Activated naive CD8-positive, alpha-beta T cell treated with anti-CD3 and anti-CD28 coated beads, Interleukin-2, amount 10 ng/mL, durations not matched to agents 7 days and 5 days (primary cell): ENCODE measurements around the gene PHLDB2. TPM values are rescaled to one million over a fixed set of nuclear protein-coding genes. Genes with fewer than 3 reads are reported as not detected.
A peak's percentile ranks its signal among the peaks of the same experiment; 100 is the strongest.

Source experiments
- ATAC-seq: fragments of 150-1000 bp; cut with Tn5 transposase; one replicate; pipeline ENCODE4 v1.10.0; 2021; ENCODE audit warnings: low read depth, moderate library complexity
- POLR2A ChIA-PET: fragments of 350-600 bp; sonication (Branson Sonifier 250); formaldehyde crosslinking; loops from one replicate; lab custom pipeline; 2021; ENCODE audit warnings: antibody characterized with exemption; lab: Charles Lee
- DNase-seq: peaks from one replicate; pipeline ENCODE4 v3.0.0; 2021
- H3K27ac Mint-ChIP-seq: one replicate; pipeline ENCODE4 v1.8.0; 2022; ENCODE audit warnings: mild to moderate bottlenecking, mixed read lengths
- H3K27me3 Mint-ChIP-seq: one replicate; pipeline ENCODE4 v1.8.0; 2022; ENCODE audit warnings: mild to moderate bottlenecking, moderate library complexity, mixed read lengths
- H3K36me3 Mint-ChIP-seq: one replicate; pipeline ENCODE4 v1.8.0; 2021; ENCODE audit warnings: mild to moderate bottlenecking, mixed read lengths
- H3K4me1 Mint-ChIP-seq: one replicate; pipeline ENCODE4 v1.8.0; 2021; ENCODE audit warnings: mixed read lengths
- H3K4me3 Mint-ChIP-seq: one replicate; pipeline ENCODE4 v1.8.0; 2022; ENCODE audit warnings: mild to moderate bottlenecking, moderate library complexity, mixed read lengths
- H3K9me3 Mint-ChIP-seq: one replicate; pipeline ENCODE4 v1.8.0; 2021; ENCODE audit warnings: mixed read lengths
- total RNA-seq, 2 experiments: library from RNA; stranded (reverse); gene quantifications; one replicate each; pipeline ENCODE4 v1.2.3, GENCODE V29; 2021

The PHLDB2 gene
- total RNA-seq, 2 experiments from 2014 or later, result 5.1 TPM

DNA sequence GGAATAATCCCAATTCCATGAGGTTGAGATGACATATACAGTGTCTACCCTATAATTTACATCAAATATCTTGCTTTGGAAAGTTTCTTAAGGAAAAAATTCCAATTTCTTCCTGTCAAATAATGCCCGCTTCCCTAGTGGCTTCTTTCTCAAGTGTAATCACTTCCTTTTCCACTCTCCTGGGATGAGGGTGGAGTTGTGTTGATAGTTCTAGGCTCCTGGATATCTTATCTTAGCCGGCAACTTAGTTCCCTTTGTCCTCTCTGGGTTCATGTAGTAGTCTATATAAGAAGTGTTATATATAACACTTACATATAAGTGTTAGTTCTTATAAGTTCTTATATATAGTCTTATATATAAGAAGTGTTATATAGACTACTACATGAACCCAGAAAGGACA, 150.6 kb downstream of the PHLDB2 start:
- POLR2A ChIA-PET, result no interaction called here
- H3K27me3 Mint-ChIP-seq, result no peaks in the 10 kb centered on the region
- H3K36me3 Mint-ChIP-seq, result no peaks in the 10 kb centered on the region
- H3K4me3 Mint-ChIP-seq, result no peak overlapping the region
- H3K27ac Mint-ChIP-seq, result no peak overlapping the region
- H3K4me1 Mint-ChIP-seq, result peaks cover 3% of the 10 kb centered on the region
- ATAC-seq (no peak), DNase-seq (no peak)
- H3K9me3 Mint-ChIP-seq, result no peaks in the 10 kb centered on the region

DNA sequence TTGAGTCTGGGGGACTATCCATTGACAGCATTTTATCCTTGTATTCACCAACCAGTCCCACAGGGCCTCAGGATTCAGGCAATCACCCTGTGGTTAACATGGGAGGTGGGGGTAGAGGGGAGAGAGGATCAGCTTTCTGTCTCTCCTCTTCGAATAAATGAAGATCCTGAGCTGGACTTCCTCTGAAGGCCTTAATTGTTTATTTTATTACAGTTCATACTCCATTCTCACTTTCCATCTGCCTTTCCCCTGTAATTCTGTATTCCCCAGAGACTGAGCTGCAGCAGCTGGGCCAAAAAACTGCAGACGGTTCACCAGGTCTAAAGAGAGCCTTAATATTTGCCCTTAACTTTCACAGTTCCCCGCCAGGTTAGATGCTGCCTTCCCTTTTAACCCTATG, 151.6 kb downstream of the PHLDB2 start:
- Mint-ChIP-seq H3K9me3 (no peaks in the 10 kb centered on the region), H3K36me3 (no peaks in the 10 kb centered on the region), H3K27me3 (no peaks in the 10 kb centered on the region), H3K4me1 (peaks cover 1% of the 10 kb centered on the region), H3K27ac (no peak overlapping the region), H3K4me3 (no peak overlapping the region)
- ATAC-seq (no peak), DNase-seq (no peak)
- POLR2A ChIA-PET, result no interaction called here

DNA sequence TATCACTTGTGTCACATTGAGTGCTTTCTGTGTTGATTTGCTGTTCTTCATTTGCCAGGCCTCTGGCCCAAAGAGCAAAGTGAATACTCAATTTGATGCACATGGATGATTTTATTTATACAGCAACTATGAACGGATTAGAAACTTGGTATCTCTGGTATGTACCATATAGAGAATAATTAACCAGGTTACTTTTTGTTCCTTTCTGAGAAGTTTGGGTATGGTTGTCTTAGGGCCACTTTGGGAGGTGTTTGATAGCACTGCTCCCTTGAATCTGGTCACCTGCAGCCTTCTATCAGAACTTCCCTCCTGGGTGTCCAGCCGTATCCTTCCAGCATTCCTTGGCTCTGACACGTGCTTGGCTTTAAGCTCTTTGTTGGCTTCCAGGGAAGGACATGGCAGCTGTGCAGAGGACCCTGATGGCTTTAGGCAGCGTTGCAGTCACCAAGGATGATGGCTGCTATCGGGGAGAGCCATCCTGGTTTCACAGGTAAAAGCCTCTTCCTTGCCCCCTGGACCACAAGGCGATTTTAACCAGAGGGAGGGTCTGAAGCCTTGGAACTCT, 152.4 kb downstream of the PHLDB2 start:
- Mint-ChIP-seq H3K9me3 (no peaks in the 10 kb centered on the region), H3K27ac (no peak overlapping the region), H3K4me3 (no peak overlapping the region), H3K4me1 (peaks cover 1% of the 10 kb centered on the region), H3K36me3 (no peaks in the 10 kb centered on the region), H3K27me3 (no peaks in the 10 kb centered on the region)
- DNase-seq (no peak), ATAC-seq (no peak)
- POLR2A ChIA-PET, result no interaction called here

DNA sequence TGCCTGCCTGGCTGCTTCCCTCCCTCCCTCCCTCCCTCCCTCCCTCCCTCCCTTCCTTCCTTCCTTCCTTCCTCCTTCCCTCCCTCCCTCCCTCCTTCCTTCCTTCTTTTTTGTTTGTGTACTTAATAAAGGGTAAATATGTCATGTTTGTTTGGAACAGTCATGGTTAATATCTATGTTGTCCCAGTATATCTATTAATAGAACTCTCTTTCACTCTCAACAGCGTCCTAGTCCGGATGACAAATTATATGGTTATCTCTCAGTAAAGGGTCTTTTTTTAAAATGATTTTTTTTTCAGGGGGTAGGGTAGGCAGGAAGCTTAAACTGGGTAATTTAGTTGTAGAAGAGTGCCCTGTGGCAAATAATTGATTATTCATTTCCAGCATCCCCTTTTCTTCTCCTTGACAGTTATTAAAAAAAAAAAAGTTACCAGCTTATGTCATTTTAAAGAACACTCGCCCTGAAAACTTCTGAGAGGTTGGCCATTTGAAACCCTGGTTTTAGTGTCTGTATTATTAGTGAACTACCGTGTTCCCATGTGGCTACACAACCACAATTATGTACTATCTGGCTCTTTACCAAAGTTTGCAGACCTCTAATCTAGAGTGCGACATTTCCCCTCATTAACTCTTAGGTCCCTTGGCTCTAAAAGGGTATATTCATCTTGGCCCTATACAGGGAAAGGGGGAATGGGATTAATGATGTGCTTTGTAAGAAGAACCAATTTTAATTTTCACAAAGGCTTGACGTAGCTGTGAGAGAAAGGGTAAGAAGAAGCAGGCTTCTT, 153.3 kb downstream of the PHLDB2 start:
- Mint-ChIP-seq H3K27me3 (no peaks in the 10 kb centered on the region), H3K4me3 (no peak overlapping the region), H3K9me3 (no peaks in the 10 kb centered on the region), H3K4me1 (peaks cover 2% of the 10 kb centered on the region), H3K27ac (no peak overlapping the region), H3K36me3 (no peaks in the 10 kb centered on the region)
- POLR2A ChIA-PET, result no interaction called here
- DNase-seq, result no peak
- no peak for ATAC-seq

DNA sequence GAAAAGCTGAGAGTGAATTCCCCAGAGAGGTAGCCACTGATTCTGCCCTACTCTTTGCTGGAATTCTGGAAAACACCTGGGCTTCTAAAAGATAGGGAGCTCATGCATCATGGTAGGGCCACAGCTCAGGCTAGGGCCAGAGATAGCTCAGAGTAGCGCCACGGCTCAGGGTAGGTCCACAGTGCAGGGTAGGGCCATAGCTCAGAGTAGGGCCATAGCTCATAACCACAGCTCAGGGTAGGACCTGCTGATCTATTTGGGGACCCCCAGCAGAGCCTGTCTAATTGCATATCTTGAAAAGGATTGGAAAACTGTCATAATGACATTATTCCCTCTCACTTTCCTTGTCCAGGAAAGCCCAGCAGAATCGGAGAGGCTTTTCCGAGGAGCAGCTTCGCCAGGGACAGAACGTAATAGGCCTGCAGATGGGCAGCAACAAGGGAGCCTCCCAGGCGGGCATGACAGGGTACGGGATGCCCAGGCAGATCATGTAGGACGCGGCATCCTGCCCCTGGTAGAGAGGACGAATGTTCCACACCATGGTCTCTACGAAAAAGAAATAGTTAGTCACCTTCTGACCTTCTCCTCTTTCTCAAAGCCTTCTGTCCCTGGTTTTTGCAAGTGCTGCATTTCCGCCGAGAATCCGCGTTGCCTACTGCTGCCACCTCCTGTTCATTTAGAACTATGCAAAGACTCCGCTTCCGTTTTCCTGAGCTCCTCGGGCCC, 154.2 kb downstream of the PHLDB2 start:
- ATAC-seq (peak; percentile 74), DNase-seq (peak; percentile 52)
- no peaks in the 10 kb centered on the region for H3K9me3 Mint-ChIP-seq
- H3K4me3 Mint-ChIP-seq, result no peak overlapping the region
- POLR2A ChIA-PET, result interaction anchor here (1.0 kb wide), 1 partner anchor 24 kb away, joined by 3 read pairs; no protein-coding TSS in a partner anchor
- no peaks in the 10 kb centered on the region for H3K27me3 Mint-ChIP-seq
- peaks cover 3% of the 10 kb centered on the region for H3K4me1 Mint-ChIP-seq
- H3K36me3 Mint-ChIP-seq, result no peaks in the 10 kb centered on the region
- H3K27ac Mint-ChIP-seq, result no peak overlapping the region

DNA sequence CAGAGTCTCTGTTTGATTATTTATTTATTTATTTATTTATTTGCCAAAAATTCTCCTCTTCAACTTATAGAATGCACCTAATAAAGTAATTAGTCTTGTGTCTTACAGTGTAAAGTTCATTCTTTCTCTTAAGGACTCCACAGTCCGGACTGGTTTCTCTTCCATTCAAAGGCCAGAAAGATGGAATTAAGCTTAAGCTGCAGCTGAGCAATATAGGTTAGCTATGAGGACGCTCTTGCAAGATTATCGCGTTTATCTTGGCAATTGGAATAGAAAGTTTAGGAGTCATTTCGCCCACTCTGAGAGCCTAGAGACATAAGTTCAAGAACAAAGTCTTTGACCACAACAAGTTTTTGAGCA, 154.7 kb downstream of the PHLDB2 start:
- POLR2A ChIA-PET, result interaction anchor here (1.0 kb wide), 1 partner anchor 25 kb away, joined by 3 read pairs; no protein-coding TSS in a partner anchor

GRCh38 chr3:112017091-112017490, 158.0 kb downstream of the PHLDB2 start:
- no peak for ATAC-seq
- H3K9me3 Mint-ChIP-seq, result no peaks in the 10 kb centered on the region
- H3K36me3 Mint-ChIP-seq, result no peaks in the 10 kb centered on the region
- no peak overlapping the region for H3K27ac Mint-ChIP-seq
- no peak overlapping the region for H3K4me3 Mint-ChIP-seq
- H3K4me1 Mint-ChIP-seq, result peaks cover 3% of the 10 kb centered on the region
- no peaks in the 10 kb centered on the region for H3K27me3 Mint-ChIP-seq
- POLR2A ChIA-PET, result interaction anchor here (1.4 kb wide), 1 partner anchor 38 kb away, joined by 4 read pairs; the partner anchor contains the start of gene ABHD10
- DNase-seq, result no peak

More for the DNA sequence above, 154.7 kb downstream of the PHLDB2 start:
- Mint-ChIP-seq H3K27ac (no peak overlapping the region), H3K4me1 (peaks cover 3% of the 10 kb centered on the region), H3K36me3 (no peaks in the 10 kb centered on the region), H3K9me3 (no peaks in the 10 kb centered on the region), H3K27me3 (no peaks in the 10 kb centered on the region), H3K4me3 (no peak overlapping the region)
- no peak for DNase-seq
- ATAC-seq, result no peak

GRCh38 chr3:112018712-112019111, 159.6 kb downstream of the PHLDB2 start:
- Mint-ChIP-seq H3K9me3 (peaks cover 1% of the 10 kb centered on the region), H3K4me1 (peaks cover 1% of the 10 kb centered on the region), H3K27ac (no peak overlapping the region), H3K4me3 (no peak overlapping the region), H3K27me3 (no peaks in the 10 kb centered on the region), H3K36me3 (no peaks in the 10 kb centered on the region)
- POLR2A ChIA-PET, result no interaction called here
- DNase-seq (no peak), ATAC-seq (no peak)

DNA sequence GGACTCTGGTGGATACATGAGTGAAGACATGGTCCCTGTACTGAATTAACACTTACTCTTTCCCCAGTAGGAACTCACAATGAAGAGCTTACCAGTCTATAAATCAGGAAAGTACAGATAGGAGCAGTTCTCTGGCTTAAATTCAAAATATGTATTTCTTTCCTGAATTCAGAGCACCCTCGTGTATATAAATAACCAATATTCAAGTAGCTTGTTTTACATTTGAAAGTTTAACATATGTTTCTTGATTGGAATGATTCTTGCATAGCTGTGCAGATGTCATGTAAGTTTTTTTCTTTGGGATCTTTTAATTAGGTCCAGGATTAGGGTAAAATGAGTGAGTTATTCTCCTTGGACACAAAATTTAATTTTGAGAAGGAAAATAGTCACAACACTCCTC, 160.7 kb downstream of the PHLDB2 start:
- POLR2A ChIA-PET, result no interaction called here
- H3K27ac Mint-ChIP-seq, result no peak overlapping the region
- ATAC-seq (no peak), DNase-seq (no peak)
- H3K36me3 Mint-ChIP-seq, result no peaks in the 10 kb centered on the region
- H3K4me3 Mint-ChIP-seq, result no peak overlapping the region
- H3K27me3 Mint-ChIP-seq, result no peaks in the 10 kb centered on the region
- H3K9me3 Mint-ChIP-seq, result peaks cover 1% of the 10 kb centered on the region
- peaks cover 1% of the 10 kb centered on the region for H3K4me1 Mint-ChIP-seq

DNA sequence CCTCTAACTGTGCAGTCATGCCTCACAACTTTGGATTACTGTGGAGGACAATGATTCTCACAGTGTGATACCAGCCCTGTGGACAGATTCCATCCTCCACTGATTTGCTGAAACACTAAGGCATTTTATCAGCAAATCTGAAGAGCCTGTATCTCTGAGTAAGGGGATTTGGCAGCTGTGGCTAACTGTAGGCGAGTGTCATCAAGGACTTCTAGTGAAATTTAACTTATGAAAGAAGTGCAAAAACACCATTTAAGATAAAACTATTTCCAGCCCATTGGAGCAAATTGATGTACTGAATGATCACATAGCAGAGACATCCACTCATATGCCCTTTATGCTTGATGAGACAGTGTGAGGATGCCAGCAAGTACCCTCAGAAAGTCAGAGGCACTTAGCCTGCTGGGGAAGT, 161.6 kb downstream of the PHLDB2 start:
- no peaks in the 10 kb centered on the region for H3K27me3 Mint-ChIP-seq
- ATAC-seq (no peak), DNase-seq (no peak)
- no peaks in the 10 kb centered on the region for H3K36me3 Mint-ChIP-seq
- peaks cover 1% of the 10 kb centered on the region for H3K4me1 Mint-ChIP-seq
- no peak overlapping the region for H3K27ac Mint-ChIP-seq
- peaks cover 1% of the 10 kb centered on the region for H3K9me3 Mint-ChIP-seq
- POLR2A ChIA-PET, result no interaction called here
- H3K4me3 Mint-ChIP-seq, result no peak overlapping the region

Other genes with a start within 250 kb of the PHLDB2 start
- 10 to 100 TPM; 15.3 TPM for gene PLCXD2, start 184.6 kb upstream of the PHLDB2 start, total RNA-seq
- gene ABHD10, start 119.8 kb downstream of the PHLDB2 start, total RNA-seq, result 10 to 100 TPM; 39.4 to 40.4 TPM
- not detected for gene TAGLN3, start 139.7 kb downstream of the PHLDB2 start, total RNA-seq
- not detected for gene TMPRSS7, start 175.5 kb downstream of the PHLDB2 start, total RNA-seq
- gene C3orf52, start 227.1 kb downstream of the PHLDB2 start, total RNA-seq, result 1 to 10 TPM; 2.1 to 3.1 TPM